ENCODE data around the gene SLC16A4.

SLC16A4 gene

GRCh38 chr1:110433803-110434202 is 43.0 kb upstream of the SLC16A4 start:
- TF ChIP-seq, protein P1, sequence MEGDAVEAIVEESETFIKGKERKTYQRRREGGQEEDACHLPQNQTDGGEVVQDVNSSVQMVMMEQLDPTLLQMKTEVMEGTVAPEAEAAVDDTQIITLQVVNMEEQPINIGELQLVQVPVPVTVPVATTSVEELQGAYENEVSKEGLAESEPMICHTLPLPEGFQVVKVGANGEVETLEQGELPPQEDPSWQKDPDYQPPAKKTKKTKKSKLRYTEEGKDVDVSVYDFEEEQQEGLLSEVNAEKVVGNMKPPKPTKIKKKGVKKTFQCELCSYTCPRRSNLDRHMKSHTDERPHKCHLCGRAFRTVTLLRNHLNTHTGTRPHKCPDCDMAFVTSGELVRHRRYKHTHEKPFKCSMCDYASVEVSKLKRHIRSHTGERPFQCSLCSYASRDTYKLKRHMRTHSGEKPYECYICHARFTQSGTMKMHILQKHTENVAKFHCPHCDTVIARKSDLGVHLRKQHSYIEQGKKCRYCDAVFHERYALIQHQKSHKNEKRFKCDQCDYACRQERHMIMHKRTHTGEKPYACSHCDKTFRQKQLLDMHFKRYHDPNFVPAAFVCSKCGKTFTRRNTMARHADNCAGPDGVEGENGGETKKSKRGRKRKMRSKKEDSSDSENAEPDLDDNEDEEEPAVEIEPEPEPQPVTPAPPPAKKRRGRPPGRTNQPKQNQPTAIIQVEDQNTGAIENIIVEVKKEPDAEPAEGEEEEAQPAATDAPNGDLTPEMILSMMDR (IDR thresholded peaks at IDR 0.05; ENCODE audit: insufficient read depth, low read length, poor library complexity, severe bottlenecking), result peak; percentile 25
- Histone ChIP-seq H3K36me3 (ENCODE audit: control insufficient read depth, insufficient read depth, low read length) (no peaks in the 10 kb centered on the region), H3K4me3 (replicated peaks; ENCODE audit: low read depth, low read length) (no peak overlapping the region), H3K27me3 (replicated peaks; ENCODE audit: control insufficient read depth, insufficient read depth, low read length) (0 out of 2 replicates have a peak, but pooled peaks cover 1% of the 10 kb centered on the region)
- no peak for DNase-seq (ENCODE audit: extremely low read depth, insufficient read length)

- TF ChIP-seq, protein P1 (IDR thresholded peaks at IDR 0.05; ENCODE audit: insufficient read depth, low read length, poor library complexity, severe bottlenecking), result no peak
- H3K4me3 ChIP-seq (replicated peaks; ENCODE audit: low read depth, low read length), result no peak overlapping the region
- 0 out of 2 replicates have a peak, but pooled peaks cover 1% of the 10 kb centered on the region for H3K27me3 ChIP-seq (replicated peaks; ENCODE audit: control insufficient read depth, insufficient read depth, low read length)
- DNase-seq (ENCODE audit: extremely low read depth, insufficient read length), result no peak
- H3K36me3 ChIP-seq (ENCODE audit: control insufficient read depth, insufficient read depth, low read length), result no peaks in the 10 kb centered on the region
Measured at GRCh38 chr1:110433213-110433612, 42.4 kb upstream of the SLC16A4 start.

GRCh38 chr1:110430901-110431300 is 40.1 kb upstream of the SLC16A4 start:
- Histone ChIP-seq H3K4me3 (replicated peaks; ENCODE audit: low read depth, low read length) (no peak overlapping the region), H3K27me3 (replicated peaks; ENCODE audit: control insufficient read depth, insufficient read depth, low read length) (0 out of 2 replicates have a peak, but pooled peaks cover 1% of the 10 kb centered on the region), H3K36me3 (ENCODE audit: control insufficient read depth, insufficient read depth, low read length) (no peaks in the 10 kb centered on the region)
- TF ChIP-seq, protein P1 (IDR thresholded peaks at IDR 0.05; ENCODE audit: insufficient read depth, low read length, poor library complexity, severe bottlenecking), result no peak
- no peak for DNase-seq (ENCODE audit: extremely low read depth, insufficient read length)

GRCh38 chr1:110430366-110430765 is 39.5 kb upstream of the SLC16A4 start:
- Histone ChIP-seq H3K36me3 (ENCODE audit: control insufficient read depth, insufficient read depth, low read length) (no peaks in the 10 kb centered on the region), H3K27me3 (replicated peaks; ENCODE audit: control insufficient read depth, insufficient read depth, low read length) (0 out of 2 replicates have a peak, but pooled peaks cover 1% of the 10 kb centered on the region), H3K4me3 (replicated peaks; ENCODE audit: low read depth, low read length) (no peak overlapping the region)
- TF ChIP-seq, protein P1 (IDR thresholded peaks at IDR 0.05; ENCODE audit: insufficient read depth, low read length, poor library complexity, severe bottlenecking), result no peak
- DNase-seq (ENCODE audit: extremely low read depth, insufficient read length), result no peak

- DNase-seq (ENCODE audit: extremely low read depth, insufficient read length), result no peak
- Histone ChIP-seq H3K27me3 (replicated peaks; ENCODE audit: control insufficient read depth, insufficient read depth, low read length) (0 out of 2 replicates have a peak, but pooled peaks cover 1% of the 10 kb centered on the region), H3K36me3 (ENCODE audit: control insufficient read depth, insufficient read depth, low read length) (no peaks in the 10 kb centered on the region), H3K4me3 (replicated peaks; ENCODE audit: low read depth, low read length) (no peak overlapping the region)
- TF ChIP-seq, protein P1 (IDR thresholded peaks at IDR 0.05; ENCODE audit: insufficient read depth, low read length, poor library complexity, severe bottlenecking), result no peak
Measured at GRCh38 chr1:110428946-110429345, 38.1 kb upstream of the SLC16A4 start.

- DNase-seq (ENCODE audit: extremely low read depth, insufficient read length), result no peak
- Histone ChIP-seq H3K36me3 (ENCODE audit: control insufficient read depth, insufficient read depth, low read length) (no peaks in the 10 kb centered on the region), H3K27me3 (replicated peaks; ENCODE audit: control insufficient read depth, insufficient read depth, low read length) (0 out of 2 replicates have a peak, but pooled peaks cover 1% of the 10 kb centered on the region), H3K4me3 (replicated peaks; ENCODE audit: low read depth, low read length) (no peak overlapping the region)
- TF ChIP-seq, protein P1 (IDR thresholded peaks at IDR 0.05; ENCODE audit: insufficient read depth, low read length, poor library complexity, severe bottlenecking), result no peak
Measured at GRCh38 chr1:110426854-110427253, 36.0 kb upstream of the SLC16A4 start.
